AG10803 (cell line): ENCODE results near the gene PAF1.

Experiments
- DNase-seq: peaks from one replicate; pipeline ENCODE4 v3.0.0; 2010; ENCODE audit warnings: low read depth
- H3K4me3 ChIP-seq: 2 replicates; pipeline ENCODE4 v1.5.1; 2011; ENCODE audit warnings: mild to moderate bottlenecking, low read length, control low read depth
- CTCF ChIP-seq: conservative IDR thresholded peaks from 2 replicates; pipeline ENCODE4 v1.5.1; 2011; ENCODE audit warnings: mild to moderate bottlenecking, low read length, control low read depth, inconsistent platforms

Gene PAF1

GRCh38 chr19:39365531-39365930 lies 25.4 kb downstream of the PAF1 start:
- no peak for DNase-seq
- H3K4me3 ChIP-seq, result no peak overlapping the region
- TF ChIP-seq CTCF, result no peak

GRCh38 chr19:39363901-39364457 lies 26.9 kb downstream of the PAF1 start:
- no peak for TF ChIP-seq CTCF
- DNase-seq, result peak; percentile 75

GRCh38 chr19:39362682-39363657 lies 27.9 kb downstream of the PAF1 start:
- TF ChIP-seq CTCF, result no peak
- no peak overlapping the region for H3K4me3 ChIP-seq
- peak; percentile 63 for DNase-seq

More at GRCh38 chr19:39363901-39364457, 26.9 kb downstream of the PAF1 start:
- H3K4me3 ChIP-seq, result no peak overlapping the region

- DNase-seq, result no peak
- TF ChIP-seq CTCF, result no peak
- H3K4me3 ChIP-seq, result no peak overlapping the region
These were observed 30.3 kb downstream of the PAF1 start for GRCh38 chr19:39360599-39360998.

GRCh38 chr19:39359026-39359425 lies 31.9 kb downstream of the PAF1 start:
- TF ChIP-seq CTCF, result no peak
- no peak for DNase-seq

GRCh38 chr19:39356647-39357046 lies 34.3 kb downstream of the PAF1 start:
- no peak for TF ChIP-seq CTCF
- DNase-seq, result no peak

More at GRCh38 chr19:39359026-39359425, 31.9 kb downstream of the PAF1 start:
- H3K4me3 ChIP-seq, result no peak overlapping the region

GRCh38 chr19:39356073-39356472 lies 34.8 kb downstream of the PAF1 start:
- H3K4me3 ChIP-seq, result no peak overlapping the region
- TF ChIP-seq CTCF, result no peak
- DNase-seq, result no peak

More at GRCh38 chr19:39356647-39357046, 34.3 kb downstream of the PAF1 start:
- no peak overlapping the region for H3K4me3 ChIP-seq
